RCC 7860 (cell line): ENCODE measurements around the gene RGS12.
"Not testable (repeated sequence)": the region's sequence is repeated elsewhere in the genome, so short reads cannot be mapped to it uniquely, and the experiment has no call there.

Experiments used
- DNase-seq: peaks from one replicate; pipeline ENCODE4 v3.0.0-alpha.2; 2015; ENCODE audit warnings: low spot score
- FAIRE-seq: peaks from 2 replicates; lab custom pipeline; 2012; peaks lifted over from hg19 to GRCh38; lab: Jason Lieb, UNC

Gene RGS12

DNA sequence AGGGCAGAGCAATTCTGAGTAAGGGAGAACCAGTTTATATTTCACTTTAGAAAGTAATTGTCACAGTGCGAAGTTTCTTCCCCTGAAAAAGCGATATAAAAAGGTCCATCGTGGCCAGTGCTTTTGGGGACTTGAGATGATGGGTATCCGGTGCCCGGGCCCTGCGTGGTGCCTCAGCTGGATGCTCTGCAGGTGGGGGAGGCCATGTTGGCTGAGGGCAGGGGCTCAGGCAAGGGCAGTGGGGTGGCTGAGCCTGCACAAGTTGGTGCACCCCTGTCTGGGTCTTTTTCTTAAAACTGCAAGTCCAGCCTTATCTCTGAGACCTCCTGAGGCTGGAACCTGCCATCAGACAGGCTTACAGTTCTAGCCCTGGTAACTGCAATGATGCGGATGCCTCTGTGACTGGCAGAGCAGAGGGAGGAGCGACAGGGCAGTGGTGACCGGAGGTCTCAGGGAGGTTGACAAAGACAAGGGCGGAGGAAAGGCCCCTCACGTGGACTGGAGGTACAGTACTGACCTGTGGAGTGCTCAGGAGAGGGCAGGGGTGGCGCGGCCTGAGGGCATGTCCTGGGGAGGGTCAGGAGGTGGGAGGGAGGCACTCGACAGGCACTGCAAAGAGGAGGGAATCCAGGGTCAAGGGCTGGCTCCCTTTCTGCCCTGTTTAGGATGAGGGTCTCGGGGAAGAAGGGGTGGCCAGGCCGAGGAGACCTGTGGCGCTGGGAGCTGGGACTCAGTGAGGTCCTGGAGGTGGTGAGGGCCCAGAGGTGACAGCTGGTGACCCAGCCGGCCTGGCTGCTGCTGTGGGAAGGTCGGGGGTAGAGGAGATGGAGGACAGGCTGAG is 1.8 kb downstream of the RGS12 start:
- FAIRE-seq (no peak), DNase-seq (no peak)

DNA sequence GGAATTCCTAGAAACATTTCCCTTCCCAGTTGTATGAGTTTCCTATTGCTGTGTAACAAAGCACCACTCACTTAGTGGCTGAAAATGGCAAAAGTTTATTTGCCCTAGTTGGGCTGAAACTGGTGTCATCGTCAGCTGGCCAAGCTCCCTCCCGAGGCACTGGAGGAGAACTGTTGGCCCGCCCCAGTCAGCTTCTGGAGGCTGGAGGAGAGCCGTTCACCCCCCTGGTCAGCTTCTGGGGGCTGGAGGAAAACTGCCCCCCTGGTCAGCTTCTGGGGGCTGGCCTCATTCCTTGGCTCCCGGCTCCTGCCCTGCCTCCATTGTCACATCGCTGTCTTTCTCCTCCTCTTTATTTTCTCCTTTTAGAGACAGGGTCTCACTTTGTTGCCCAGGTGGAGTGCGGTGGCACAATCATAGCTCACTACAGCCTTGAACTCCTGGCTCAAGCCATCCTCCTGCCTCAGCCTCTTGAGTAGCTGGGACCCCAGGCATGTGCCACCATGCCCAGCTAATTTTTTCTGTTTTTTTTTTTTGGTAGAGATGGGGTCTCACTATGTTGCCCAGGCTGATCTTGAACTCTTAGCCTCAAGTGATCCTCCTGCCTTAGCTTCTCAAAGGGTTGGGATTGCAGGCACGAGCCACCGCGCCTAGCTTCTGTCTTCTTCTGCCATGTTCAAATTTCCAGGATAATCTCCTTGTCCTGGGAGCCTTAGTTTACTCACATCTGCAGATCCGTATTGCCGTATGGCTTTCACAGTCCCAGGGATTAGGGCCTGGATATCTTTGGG is 3.2 kb downstream of the RGS12 start:
- FAIRE-seq, result no peak
- DNase-seq, result no peak

DNA sequence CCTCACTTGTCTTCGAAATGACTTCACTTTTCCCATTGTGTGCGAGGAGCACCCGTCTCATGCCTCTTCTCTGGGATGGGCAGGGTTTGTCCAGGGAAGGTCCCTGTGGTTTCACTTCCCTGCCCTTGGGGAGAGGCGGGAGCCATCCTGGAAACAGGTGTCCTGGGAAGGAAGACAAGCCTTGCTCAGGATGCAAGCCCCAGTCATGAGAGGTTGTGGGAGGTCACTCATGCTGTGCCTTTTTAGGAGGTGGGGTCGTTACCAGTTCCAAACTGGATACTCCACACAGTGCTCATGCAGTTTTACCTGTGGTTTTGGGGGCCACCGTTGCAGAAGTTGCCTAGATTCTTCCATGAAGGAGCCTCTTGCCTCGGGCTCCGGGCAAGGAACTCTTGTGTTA is 3.8 kb downstream of the RGS12 start:
- FAIRE-seq (no peak), DNase-seq (no peak)

DNA sequence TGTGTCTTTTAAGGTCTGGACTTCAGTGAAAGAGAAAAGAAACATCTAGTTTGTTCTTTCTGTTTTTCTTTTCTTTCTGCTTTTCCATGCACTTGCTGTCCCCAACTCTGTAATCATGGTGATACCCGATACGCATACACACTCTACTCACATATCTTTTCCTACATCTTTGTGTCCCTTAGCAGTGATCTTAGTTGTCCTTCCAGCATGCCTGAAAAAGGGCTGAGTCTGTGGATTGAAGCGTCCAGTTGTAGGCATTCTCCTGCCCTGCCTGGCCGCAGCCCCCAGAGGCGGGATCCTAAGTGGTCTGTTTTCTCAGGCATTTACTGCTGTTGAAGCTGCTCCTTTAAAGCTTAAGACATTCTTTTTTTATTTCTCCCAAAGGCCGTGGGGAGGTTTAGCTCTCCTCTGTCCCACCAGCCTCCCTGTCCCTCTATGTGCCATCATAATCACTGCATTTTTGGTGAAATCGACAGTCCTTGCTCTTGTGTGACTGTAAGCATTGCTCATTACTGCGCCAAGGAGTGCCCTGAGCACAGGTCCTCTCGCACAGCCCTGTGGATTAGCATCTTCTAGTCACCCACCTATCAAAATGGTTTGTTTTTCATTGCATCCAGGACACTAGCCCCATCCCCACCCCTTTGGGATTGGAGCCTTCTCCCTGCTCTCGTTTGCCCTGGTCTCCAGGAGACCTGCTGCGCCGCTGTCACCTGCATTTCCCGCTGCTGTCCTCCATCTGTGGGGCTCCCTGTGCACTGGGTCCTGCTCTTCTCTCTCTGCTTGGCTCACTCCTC is 4.4 kb downstream of the RGS12 start:
- FAIRE-seq (no peak), DNase-seq (no peak)

DNA sequence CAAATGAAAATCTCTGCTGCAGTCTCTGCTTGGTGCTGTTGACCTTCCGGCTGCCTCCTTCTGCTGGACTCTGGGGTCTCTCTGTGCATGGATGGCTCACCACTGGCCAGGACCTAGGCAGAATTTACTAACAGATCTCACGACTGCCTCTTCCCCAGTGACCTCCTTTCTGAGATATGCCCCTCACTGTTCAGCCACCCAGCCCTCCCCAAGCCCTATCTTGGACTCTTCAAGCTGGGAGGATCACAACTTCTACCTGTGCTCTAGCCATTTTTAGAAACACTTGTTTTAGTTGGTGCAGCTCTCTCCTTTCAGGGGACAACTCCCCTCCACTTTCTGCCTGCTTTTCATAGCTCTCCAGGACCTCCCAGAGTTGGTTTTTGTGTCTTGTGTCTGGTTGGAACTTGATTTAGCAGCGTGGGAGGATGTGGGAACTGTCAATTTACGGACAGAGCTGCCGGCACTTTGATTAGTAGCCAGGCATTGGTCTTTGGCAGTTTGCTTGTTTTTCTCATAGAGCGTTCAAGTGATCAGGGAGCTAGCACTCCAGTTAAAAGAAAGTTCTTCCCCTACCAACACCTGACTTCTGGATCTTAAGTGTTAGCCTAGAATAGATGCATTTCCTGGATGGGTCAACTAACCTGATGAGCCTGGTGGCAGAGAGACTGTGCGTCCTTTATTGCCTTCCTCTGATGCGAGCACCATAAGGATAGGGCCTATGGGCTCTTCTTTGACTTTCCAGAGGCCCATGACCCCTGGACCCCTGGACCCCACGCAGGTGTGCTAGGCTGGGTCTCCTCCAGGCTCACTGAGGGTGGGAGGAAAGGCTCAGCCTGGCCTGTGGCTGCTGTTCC is 6.5 kb downstream of the RGS12 start:
- FAIRE-seq, result no peak

DNA sequence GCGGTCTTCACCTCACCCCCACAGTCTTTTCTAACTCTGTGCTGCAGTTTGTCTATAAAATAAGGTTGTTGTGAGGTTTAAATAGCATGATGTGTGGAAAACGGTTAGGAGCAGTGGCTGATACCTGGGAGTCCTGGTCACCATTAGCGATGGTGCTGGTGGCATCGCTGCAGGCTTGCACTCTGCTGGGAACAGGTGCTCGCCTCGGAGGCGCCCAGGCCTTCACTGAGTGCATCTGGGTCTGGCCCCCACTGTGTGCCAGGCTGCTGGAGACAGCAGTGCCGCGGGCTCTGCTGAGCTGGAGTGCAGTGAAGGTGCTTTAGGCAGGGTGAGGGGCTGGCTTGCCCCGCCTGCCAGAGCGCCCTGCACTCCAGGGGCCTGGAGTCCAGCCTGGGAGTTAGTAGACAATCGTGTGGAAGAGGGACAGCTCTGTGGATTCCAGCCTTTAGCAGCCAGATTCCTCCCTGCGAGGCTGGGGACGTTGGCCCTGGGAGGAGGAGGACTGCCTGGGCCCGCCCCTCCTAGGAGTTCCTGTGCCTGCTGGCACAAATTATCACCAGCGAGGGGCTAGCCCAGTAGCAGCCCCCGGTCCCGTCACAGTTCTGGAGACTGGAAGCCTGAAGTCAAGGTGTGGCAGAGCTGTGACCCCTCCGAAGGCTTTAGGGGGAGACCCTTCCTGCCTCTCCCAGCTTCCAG is 7.3 kb downstream of the RGS12 start:
- no peak for DNase-seq
- no peak for FAIRE-seq

More for the DNA sequence above, 6.5 kb downstream of the RGS12 start:
- DNase-seq, result no peak

DNA sequence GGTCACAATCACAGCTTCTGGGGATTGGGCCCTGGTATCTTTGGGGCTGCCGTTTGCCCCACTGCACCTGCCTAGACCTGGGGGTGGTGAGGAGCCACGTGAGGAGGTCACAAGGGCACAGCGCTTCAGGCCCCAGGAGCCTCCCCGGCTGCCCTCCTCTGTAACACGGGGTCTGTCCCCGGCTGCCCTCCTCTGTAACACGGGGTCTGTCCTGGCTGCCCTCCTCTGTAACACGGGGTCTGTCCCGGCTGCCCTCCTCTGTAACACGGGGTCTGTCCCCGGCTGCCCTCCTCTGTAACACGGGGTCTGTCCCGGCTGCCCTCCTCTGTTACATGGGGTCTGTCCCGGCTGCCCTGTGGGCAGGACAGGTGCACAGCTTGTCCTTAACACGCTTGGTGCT is 8.1 kb downstream of the RGS12 start:
- FAIRE-seq, DNase-seq: not testable (repeated sequence)

DNA sequence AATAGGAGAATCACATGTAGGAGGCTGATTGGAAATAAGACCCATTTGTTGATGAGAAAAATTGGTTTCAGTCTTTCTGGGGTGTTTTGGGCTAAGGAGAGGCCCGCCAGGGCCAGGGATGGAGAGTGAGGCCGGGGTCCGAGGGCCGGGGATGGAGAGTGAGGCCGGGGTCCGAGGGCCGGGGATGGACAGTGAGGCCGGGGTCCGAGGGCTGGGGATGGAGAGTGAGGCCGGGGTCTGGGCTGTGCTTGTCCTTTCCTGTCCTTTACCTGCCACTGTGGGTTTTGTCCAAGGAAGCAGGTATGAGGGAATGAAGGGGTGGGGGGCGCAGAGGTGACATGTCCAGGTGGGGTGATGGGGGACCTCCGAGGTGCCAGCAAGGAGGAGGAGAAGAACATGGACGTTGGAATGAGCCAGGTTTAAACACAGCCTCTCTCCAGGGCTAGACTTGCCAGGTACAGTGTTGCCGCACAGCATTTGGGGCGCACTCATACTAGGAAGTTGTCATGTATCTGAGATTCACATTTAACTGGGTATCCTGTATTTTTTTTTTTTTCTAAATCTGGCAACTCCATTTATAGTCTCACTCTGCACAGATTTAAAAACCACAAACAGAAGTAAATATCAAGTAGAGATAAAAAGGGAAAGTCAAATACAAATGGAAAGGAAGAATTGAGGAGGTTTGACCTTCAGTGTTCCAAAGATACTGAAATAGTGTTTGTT is 8.8 kb downstream of the RGS12 start:
- FAIRE-seq, result no peak
- DNase-seq, result no peak

DNA sequence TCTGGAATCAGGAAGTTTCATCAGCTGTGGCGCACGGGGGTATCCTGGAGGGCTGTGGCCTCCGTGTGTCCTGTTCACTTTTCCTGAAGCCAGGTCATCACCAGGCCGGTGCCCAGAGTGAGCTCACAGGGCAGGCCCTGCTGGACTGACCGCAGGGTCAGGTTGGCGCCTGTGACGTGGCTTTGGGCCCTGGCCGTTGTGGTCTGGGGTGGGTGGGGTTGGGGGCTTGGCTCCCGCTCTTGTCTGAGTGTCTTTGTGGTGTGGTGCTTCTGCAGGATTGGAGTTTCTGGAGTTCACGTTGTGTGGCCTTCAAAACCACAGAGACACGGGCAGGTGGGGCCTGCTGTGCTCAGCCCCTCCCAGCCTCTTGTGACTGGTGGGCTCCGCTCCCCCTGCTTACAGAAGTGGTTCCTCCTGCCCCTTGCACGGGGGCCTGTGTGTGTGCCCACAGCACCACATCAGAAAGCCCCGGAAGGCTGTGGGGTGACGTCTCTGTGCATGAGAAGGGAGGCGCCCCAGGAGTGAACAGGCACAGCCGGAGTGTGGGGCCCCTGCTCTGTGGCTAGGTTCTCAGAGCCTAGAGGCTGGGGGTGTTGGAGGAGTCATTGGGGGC is 9.5 kb downstream of the RGS12 start:
- no peak for FAIRE-seq
- peak; percentile 82 for DNase-seq

DNA sequence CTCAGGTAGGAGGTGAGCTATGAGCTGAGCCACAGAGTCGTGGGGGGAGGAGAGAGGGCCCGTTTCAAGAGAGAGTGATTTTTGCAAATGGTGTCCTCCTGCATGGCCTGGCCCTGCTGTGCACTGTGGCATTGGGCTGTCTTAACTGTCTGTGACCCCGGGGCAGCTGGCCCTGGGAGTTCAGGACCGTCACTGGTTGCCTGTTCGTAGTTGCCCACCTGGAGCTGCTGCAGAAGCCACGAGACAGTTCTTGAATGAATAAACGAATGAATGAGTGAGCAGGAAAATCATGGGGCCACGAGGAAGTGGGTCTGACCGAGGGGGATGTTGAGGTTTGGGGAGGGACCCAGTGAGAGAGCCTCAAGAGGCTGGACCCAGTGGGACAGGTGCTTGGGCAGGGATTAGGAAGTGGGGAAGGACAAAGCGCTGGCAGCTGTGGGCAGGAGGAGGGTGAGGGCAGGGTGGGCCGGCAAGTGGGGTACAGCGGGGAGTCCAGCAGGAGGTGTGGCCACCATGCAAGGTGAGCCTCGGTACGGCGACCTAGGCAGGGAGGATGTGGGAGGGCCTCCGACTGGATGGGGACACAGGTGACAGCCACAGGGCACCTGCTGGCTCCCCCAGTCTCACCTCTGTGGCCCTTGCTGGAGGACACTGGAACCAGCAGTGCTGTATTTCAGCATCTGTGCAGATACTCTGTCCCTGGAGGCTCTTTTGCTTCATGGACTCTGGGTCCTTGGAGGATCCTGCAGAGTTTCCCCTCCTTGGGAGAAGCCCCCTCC is 10.2 kb downstream of the RGS12 start:
- DNase-seq (no peak), FAIRE-seq (no peak)

DNA sequence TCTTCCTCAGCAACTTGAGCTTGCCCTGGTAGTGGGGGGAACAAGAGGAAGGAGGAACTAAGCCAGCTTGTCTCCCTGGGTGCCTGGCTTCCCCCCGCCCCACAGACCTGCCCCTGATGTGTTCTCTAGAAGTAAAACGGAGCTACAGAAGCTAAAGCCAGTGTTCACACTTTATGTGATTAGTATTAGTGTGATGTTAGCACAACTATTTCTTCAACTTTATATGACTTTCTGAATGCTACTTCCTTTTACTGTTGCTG is 10.7 kb downstream of the RGS12 start:
- DNase-seq, result no peak
- no peak for FAIRE-seq

DNA sequence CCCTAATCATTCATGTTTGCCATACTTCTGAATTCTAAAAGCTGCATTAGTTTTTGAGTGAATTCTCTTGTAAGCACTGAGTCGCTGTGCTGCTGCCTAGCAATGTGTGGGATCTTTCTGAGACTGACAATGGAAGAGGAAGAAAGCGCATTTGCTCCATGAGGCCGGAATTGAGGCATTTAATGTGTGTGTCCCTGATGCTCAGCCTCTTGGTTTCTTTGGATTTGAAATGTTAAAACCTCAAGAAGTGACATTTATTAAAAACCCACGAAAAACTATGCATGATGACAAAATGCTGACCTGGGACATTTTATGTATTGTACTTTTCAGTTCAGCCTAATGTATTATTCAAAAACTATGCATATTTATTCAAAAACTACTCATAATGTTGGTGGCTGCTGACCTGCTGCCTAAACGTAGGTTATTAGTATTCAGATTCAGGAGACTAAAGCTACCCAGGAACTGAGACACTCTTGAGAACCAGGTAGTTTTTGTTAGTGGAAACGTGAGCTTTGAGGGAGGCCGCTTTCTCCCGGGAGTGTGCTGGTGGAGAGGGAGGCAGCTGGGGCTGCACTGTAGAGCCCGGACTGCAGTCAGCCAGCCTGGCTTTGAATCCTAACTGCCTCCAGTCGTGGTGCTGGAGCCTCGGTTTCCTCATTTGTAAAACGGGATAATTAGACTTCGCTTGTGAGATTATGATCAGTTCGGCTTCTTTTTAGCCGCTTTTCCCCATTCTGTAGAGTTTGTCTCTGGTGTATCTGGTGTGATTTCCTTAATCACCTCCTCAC is 11.3 kb downstream of the RGS12 start:
- FAIRE-seq, result no peak
- no peak for DNase-seq

DNA sequence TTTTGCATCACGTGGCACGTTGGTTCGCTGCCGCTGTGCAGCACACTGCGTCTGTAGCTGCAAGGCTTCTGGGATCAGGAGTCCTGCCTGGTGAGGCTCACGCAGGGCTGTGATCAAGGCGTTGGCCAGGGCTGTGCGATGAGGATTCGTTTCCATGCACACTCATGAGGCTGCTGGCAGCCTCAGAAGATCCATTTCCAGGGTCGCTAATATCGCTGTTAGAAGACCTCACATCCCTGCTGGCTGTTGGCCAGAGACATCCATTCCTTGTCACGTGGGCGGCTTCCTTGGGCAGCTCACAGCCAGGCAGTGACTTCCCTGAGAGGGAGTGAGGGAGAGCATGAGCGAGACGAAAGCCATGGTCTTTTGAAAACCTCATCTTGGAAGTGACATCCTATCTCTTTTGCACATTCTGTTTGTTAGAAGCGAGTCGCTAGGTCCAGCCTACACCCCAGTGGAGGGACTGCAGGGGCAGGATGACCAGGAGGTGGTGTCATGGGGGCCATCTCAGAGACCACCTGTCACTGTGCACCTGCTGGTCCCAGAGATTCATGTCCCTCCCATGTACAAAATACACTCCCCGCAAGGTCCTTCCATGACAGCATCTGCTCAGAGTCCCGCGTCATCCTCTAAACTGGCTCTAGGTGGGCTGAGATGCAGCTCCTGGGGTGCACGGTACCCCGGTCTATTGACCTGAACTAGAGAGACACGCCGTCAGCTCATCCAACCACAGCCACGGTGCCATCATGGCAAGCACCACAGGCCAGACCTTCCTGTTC is 12.2 kb downstream of the RGS12 start:
- DNase-seq (no peak), FAIRE-seq (no peak)

DNA sequence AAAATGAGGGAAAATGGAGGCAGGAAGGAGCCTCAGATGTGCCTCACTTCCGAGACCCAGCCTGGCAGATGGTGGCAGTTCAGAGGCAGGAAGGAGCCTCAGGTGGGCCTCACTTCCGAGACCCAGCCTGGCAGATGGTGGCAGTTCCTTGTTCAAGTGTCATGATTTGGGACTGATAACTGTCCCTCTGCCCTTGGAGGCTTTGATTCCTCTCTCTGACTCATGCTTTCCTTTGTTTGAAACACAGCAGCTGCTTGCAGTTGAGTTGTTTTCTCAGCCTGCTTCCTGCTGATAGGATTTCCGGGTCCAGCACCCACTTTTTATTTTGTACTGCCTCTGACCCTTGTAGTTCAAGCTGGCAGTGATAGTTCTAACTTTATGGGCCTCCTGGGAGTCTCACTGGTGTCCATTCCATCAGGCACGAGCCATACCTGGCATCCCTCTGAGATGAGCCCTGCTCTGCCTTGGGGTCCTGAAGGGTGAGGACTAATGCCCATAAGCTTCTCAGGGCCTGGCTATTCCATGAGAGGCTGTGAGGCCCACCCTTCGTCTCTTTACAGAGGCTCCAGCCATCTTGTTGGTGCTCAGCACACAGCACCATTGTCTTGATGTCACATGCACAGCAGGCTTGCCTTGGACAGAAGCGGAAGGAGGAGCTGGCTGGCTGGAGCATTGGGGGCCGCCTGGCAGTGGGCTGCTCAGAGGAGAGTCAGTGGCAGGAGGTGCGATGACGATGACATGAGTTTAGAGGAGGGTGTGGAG is 13.0 kb downstream of the RGS12 start:
- FAIRE-seq, result no peak
- DNase-seq, result no peak

DNA sequence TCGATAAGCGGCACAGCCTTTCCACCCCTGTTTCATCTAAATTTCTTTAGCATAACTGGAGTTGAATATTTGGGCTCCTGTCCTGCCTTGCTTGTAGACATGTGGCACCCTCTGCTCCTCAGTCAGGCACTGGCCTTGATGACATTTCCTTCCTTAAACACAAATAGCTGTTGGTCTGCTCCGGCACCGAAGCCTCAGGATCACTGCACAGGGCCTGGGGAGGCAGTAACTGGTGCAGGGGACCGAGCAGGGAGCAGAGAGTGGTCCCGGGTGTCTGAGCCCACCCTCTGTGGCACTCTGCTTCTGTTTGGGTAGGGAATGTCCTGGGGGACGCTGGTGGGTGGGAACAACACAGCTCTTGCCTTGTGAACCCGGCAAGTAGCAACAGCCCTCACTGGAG is 13.6 kb downstream of the RGS12 start:
- DNase-seq, result no peak
- no peak for FAIRE-seq

DNA sequence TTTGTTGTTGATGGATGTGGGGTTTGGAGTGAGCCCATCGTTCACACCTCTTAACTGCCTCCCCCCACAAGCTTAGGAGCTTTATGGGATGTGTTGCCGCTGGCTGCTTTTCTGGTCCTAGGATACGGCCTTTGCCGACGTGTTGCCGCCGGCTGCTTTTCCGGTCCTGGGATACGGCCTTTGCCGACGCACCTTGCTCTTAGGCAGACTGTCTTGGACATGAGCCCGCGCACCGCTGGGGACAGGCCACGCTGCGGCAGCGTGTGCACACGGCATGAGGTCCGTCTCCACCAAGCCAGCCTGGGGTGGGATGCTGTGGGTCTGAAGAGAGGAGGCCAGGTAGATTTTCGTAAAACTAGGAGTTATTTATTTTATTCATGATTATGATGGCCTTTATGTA is 14.2 kb downstream of the RGS12 start:
- FAIRE-seq (no peak), DNase-seq (no peak)
